ENCODE measurements around the gene SPATA6L. TPM values are rescaled to one million over a fixed set of nuclear protein-coding genes. Genes with fewer than 3 reads are reported as not detected.

The SPATA6L gene
- 0.35 to 0.65 TPM (median 0.46 TPM) in 3 replicates for total RNA-seq
- long read RNA-seq, partial matches to known transcripts = 1 of 3 reads
- long read RNA-seq, other reads (novel, unspliced or antisense) = 2 of 3 reads

- peak within 1 kb of the TSS; percentile 53 for H3K27ac Mint-ChIP-seq (ENCODE audit: unreplicated experiment)
- H3K4me3 Mint-ChIP-seq (ENCODE audit: unreplicated experiment) = peak within 1 kb of the TSS; percentile 73
- peak; percentile 59 for TF ChIP-seq CTCF (IDR thresholded peaks at IDR 0.05)
- H3K4me1 Mint-ChIP-seq (ENCODE audit: low read depth) = peaks cover 45% of the 10 kb centered on the region
- no peaks in the 10 kb centered on the region for H3K27me3 Mint-ChIP-seq (ENCODE audit: low read depth)
- DNase-seq (ENCODE audit: low spot score) = no peak
- no peaks in the 10 kb centered on the region for H3K36me3 Mint-ChIP-seq (ENCODE audit: low read depth)
- no peaks in the 10 kb centered on the region for H3K9me3 Mint-ChIP-seq (ENCODE audit: low read depth)
Measured at GRCh38 chr9:4666042-4666699, at the start of gene SPATA6L. SPATA6L (minus strand) TSS chr9:4666480; CDS start chr9:4666250, 230 bp downstream.

GRCh38 chr9:4714266-4715016 lies 48.2 kb upstream of the SPATA6L start:
- H3K9me3 Mint-ChIP-seq (ENCODE audit: low read depth) = no peaks in the 10 kb centered on the region
- no peaks in the 10 kb centered on the region for H3K4me1 Mint-ChIP-seq (ENCODE audit: low read depth)
- no peaks in the 10 kb centered on the region for H3K27me3 Mint-ChIP-seq (ENCODE audit: low read depth)
- H3K4me3 Mint-ChIP-seq (ENCODE audit: unreplicated experiment) = no peak overlapping the region
- DNase-seq (ENCODE audit: low spot score) = no peak
- no peak for TF ChIP-seq CTCF (IDR thresholded peaks at IDR 0.05)
- peaks cover 21% of the 10 kb centered on the region for H3K36me3 Mint-ChIP-seq (ENCODE audit: low read depth)
- no peak overlapping the region for H3K27ac Mint-ChIP-seq (ENCODE audit: unreplicated experiment)

GRCh38 chr9:4713849-4714248 lies 47.6 kb upstream of the SPATA6L start:
- H3K36me3 Mint-ChIP-seq (ENCODE audit: low read depth) = peaks cover 17% of the 10 kb centered on the region
- no peak overlapping the region for H3K27ac Mint-ChIP-seq (ENCODE audit: unreplicated experiment)
- no peaks in the 10 kb centered on the region for H3K27me3 Mint-ChIP-seq (ENCODE audit: low read depth)
- TF ChIP-seq CTCF (IDR thresholded peaks at IDR 0.05) = no peak
- no peak for DNase-seq (ENCODE audit: low spot score)
- no peaks in the 10 kb centered on the region for H3K9me3 Mint-ChIP-seq (ENCODE audit: low read depth)
- H3K4me1 Mint-ChIP-seq (ENCODE audit: low read depth) = no peaks in the 10 kb centered on the region
- H3K4me3 Mint-ChIP-seq (ENCODE audit: unreplicated experiment) = no peak overlapping the region

- H3K27me3 Mint-ChIP-seq (ENCODE audit: low read depth) = no peaks in the 10 kb centered on the region
- no peak for TF ChIP-seq CTCF (IDR thresholded peaks at IDR 0.05)
- no peak overlapping the region for H3K4me3 Mint-ChIP-seq (ENCODE audit: unreplicated experiment)
- H3K9me3 Mint-ChIP-seq (ENCODE audit: low read depth) = no peaks in the 10 kb centered on the region
- no peak overlapping the region for H3K27ac Mint-ChIP-seq (ENCODE audit: unreplicated experiment)
- no peak for DNase-seq (ENCODE audit: low spot score)
- peaks cover 6% of the 10 kb centered on the region for H3K36me3 Mint-ChIP-seq (ENCODE audit: low read depth)
- no peaks in the 10 kb centered on the region for H3K4me1 Mint-ChIP-seq (ENCODE audit: low read depth)
Measured at GRCh38 chr9:4709380-4709779, 43.1 kb upstream of the SPATA6L start.

- Mint-ChIP-seq H3K4me1 (ENCODE audit: low read depth) (no peaks in the 10 kb centered on the region), H3K27ac (ENCODE audit: unreplicated experiment) (no peak overlapping the region), H3K27me3 (ENCODE audit: low read depth) (no peaks in the 10 kb centered on the region), H3K36me3 (ENCODE audit: low read depth) (peaks cover 11% of the 10 kb centered on the region), H3K9me3 (ENCODE audit: low read depth) (no peaks in the 10 kb centered on the region), H3K4me3 (ENCODE audit: unreplicated experiment) (no peak overlapping the region)
- no peak for DNase-seq (ENCODE audit: low spot score)
- TF ChIP-seq CTCF (IDR thresholded peaks at IDR 0.05) = no peak
Measured at GRCh38 chr9:4706971-4707622, 40.8 kb upstream of the SPATA6L start.
